GM21723 (cell line): ENCODE results near the gene RBM8A.

Source experiments
- ATAC-seq: cut with Tn5 transposase; IDR thresholded peaks from one replicate; pipeline ENCODE4 v1.9.1; 2021; ENCODE audit warnings: mild to moderate bottlenecking, moderate library complexity; ENCODE audit not compliant: unreplicated experiment

The RBM8A gene

GRCh38 chr1:145884675-145885074 is 42.6 kb downstream of the RBM8A start:
- ATAC-seq: no peak

- no peak for ATAC-seq
Measured at GRCh38 chr1:145879775-145880174, 47.5 kb downstream of the RBM8A start.

GRCh38 chr1:145878724-145879123 is 48.6 kb downstream of the RBM8A start:
- ATAC-seq: no peak

- no peak for ATAC-seq
Measured at GRCh38 chr1:145877923-145878486, 49.3 kb downstream of the RBM8A start.

- no peak for ATAC-seq
Measured at GRCh38 chr1:145874646-145875045, 52.6 kb downstream of the RBM8A start.

- no peak for ATAC-seq
Measured at GRCh38 chr1:145871994-145872924, 55.0 kb downstream of the RBM8A start.
